HS-5 (cell line): ENCODE data around the gene PPP2R1A.
"Not testable (repeated sequence)": the region's sequence is repeated elsewhere in the genome, so short reads cannot be mapped to it uniquely, and the experiment has no call there.

Experiments
- DNase-seq: peaks from one replicate; pipeline ENCODE4 v3.0.0-alpha.2; 2012; ENCODE audit warnings: low read depth

Gene PPP2R1A

GRCh38 chr19:52200755-52201391 lies 11.0 kb downstream of the PPP2R1A start:
- DNase-seq, result not testable (repeated sequence)

- no peak for DNase-seq
These were observed 16.6 kb downstream of the PPP2R1A start for GRCh38 chr19:52206481-52206880.

- DNase-seq, result no peak
These were observed 21.4 kb downstream of the PPP2R1A start for GRCh38 chr19:52211203-52211602.

GRCh38 chr19:52211926-52212571 lies 22.2 kb downstream of the PPP2R1A start:
- no peak for DNase-seq

- DNase-seq, result no peak
These were observed 22.9 kb downstream of the PPP2R1A start for GRCh38 chr19:52212572-52213255.

- DNase-seq, result no peak
These were observed 24.4 kb downstream of the PPP2R1A start for GRCh38 chr19:52214241-52214640.

- no peak for DNase-seq
These were observed 26.5 kb downstream of the PPP2R1A start for GRCh38 chr19:52216401-52216800.

- no peak for DNase-seq
These were observed 27.7 kb downstream of the PPP2R1A start for GRCh38 chr19:52217576-52217975.

GRCh38 chr19:52219611-52220010 lies 29.8 kb downstream of the PPP2R1A start:
- DNase-seq, result no peak

- no peak for DNase-seq
These were observed 31.2 kb downstream of the PPP2R1A start for GRCh38 chr19:52221031-52221430.

- no peak for DNase-seq
These were observed 32.1 kb downstream of the PPP2R1A start for GRCh38 chr19:52221831-52222375.

- DNase-seq, result no peak
These were observed 34.4 kb downstream of the PPP2R1A start for GRCh38 chr19:52224211-52224610.

- DNase-seq, result no peak
These were observed 36.8 kb downstream of the PPP2R1A start for GRCh38 chr19:52226652-52227051.

GRCh38 chr19:52227196-52227940 lies 37.5 kb downstream of the PPP2R1A start:
- no peak for DNase-seq

GRCh38 chr19:52227980-52228379 lies 38.1 kb downstream of the PPP2R1A start:
- DNase-seq, result no peak

GRCh38 chr19:52229524-52229923 lies 39.7 kb downstream of the PPP2R1A start:
- DNase-seq, result no peak

- no peak for DNase-seq
These were observed 40.8 kb downstream of the PPP2R1A start for GRCh38 chr19:52230685-52231084.

GRCh38 chr19:52231154-52231910 lies 41.5 kb downstream of the PPP2R1A start:
- DNase-seq, result no peak

GRCh38 chr19:52234406-52234805 lies 44.6 kb downstream of the PPP2R1A start:
- DNase-seq, result no peak

- DNase-seq, result no peak
These were observed 47.3 kb downstream of the PPP2R1A start for GRCh38 chr19:52237197-52237596.

- DNase-seq, result peak; percentile 20
These were observed 48.0 kb downstream of the PPP2R1A start for GRCh38 chr19:52237771-52238400.
